Body of pancreas (tissue), 4 donors: Measurements from ENCODE around the gene ADAMTS2.

Experiments used
- POLR2A ChIP-seq, 3 donors: fragments of 450-650 bp; IDR thresholded peaks; one replicate each; pipeline ENCODE4 v1.6.1; 2016; ENCODE audit warnings: antibody characterized with exemption in 3 of 3, mild to moderate bottlenecking in 2 of 3
- TF ChIP-seq, protein P1 (sequence below), 7 experiments: fragments of 450-650 bp in 4 of 7; fragments of 200-600 bp in 3 of 7; sonication (generic) in 3 of 7; IDR thresholded peaks; one replicate each; pipeline ENCODE4 v1.5.1; 2016 to 2019; ENCODE audit warnings: antibody characterized with exemption in 7 of 7

- TF ChIP-seq POLR2A (IDR thresholded peaks at IDR 0.05) = no peak
- TF ChIP-seq, protein P1, sequence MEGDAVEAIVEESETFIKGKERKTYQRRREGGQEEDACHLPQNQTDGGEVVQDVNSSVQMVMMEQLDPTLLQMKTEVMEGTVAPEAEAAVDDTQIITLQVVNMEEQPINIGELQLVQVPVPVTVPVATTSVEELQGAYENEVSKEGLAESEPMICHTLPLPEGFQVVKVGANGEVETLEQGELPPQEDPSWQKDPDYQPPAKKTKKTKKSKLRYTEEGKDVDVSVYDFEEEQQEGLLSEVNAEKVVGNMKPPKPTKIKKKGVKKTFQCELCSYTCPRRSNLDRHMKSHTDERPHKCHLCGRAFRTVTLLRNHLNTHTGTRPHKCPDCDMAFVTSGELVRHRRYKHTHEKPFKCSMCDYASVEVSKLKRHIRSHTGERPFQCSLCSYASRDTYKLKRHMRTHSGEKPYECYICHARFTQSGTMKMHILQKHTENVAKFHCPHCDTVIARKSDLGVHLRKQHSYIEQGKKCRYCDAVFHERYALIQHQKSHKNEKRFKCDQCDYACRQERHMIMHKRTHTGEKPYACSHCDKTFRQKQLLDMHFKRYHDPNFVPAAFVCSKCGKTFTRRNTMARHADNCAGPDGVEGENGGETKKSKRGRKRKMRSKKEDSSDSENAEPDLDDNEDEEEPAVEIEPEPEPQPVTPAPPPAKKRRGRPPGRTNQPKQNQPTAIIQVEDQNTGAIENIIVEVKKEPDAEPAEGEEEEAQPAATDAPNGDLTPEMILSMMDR (IDR thresholded peaks at IDR 0.05) = no peak
Measured at GRCh38 chr5:179226696-179227095, 118.6 kb downstream of the ADAMTS2 start.
